Ramos (cell line): Measurements from ENCODE around the gene HPX.
"Not testable (repeated sequence)": the region's sequence is repeated elsewhere in the genome, so short reads cannot be mapped to it uniquely, and the experiment has no call there.

Experiments used
- in situ Hi-C: fragments of 300-500 bp; cut with MboI; formaldehyde crosslinking; loops from one replicate; pipeline ENCODE4 v1.14.3; 2022; ENCODE audit warnings: low sequenced_read_pairs; ENCODE audit not compliant: unreplicated experiment

HPX gene

DNA sequence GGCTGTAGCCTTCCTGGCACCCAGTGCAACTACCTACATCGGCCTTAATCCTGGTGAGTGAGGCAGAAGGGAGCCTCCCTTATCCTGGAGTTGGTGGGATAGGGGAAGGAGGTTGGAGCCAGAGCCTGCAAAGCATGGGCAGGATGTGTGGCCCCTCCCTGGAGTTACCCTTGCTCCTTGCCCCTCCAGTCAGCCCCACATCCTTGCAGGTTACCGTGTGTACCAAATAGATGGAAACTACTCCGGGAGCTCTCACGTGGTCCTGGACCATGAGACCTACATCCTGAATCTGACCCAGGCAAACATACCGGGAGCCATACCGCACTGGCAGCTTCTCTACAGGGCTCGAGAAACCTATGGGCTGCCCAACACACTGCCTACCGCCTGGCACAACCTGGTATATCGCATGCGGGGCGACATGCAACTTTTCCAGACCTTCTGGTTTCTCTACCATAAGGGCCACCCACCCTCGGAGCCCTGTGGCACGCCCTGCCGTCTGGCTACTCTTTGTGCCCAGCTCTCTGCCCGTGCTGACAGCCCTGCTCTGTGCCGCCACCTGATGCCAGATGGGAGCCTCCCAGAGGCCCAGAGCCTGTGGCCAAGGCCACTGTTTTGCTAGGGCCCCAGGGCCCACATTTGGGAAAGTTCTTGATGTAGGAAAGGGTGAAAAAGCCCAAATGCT lies 46.7 kb downstream of the HPX start:
- in situ Hi-C loops, result no loop called here

DNA sequence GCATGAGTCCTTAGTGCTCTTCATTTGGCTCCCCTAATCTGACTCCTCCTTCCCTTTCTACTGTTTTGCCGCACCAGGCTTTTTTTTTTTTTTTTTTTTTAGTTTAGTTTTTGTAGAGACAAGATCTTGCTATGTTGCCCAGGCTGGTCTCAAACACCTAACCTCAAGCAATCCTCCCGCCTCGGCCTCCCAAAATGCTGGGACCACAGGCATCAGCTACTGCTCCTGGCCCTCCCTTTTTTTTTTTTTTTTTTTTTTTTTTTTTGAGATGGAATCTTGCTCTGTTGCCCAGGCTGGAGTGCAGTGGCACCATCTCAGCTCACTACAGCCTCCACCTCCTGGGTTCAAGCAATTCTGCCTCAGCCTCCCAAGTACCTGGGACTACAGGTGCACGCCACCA lies 48.5 kb downstream of the HPX start:
- in situ Hi-C loops, result not testable (repeated sequence)

DNA sequence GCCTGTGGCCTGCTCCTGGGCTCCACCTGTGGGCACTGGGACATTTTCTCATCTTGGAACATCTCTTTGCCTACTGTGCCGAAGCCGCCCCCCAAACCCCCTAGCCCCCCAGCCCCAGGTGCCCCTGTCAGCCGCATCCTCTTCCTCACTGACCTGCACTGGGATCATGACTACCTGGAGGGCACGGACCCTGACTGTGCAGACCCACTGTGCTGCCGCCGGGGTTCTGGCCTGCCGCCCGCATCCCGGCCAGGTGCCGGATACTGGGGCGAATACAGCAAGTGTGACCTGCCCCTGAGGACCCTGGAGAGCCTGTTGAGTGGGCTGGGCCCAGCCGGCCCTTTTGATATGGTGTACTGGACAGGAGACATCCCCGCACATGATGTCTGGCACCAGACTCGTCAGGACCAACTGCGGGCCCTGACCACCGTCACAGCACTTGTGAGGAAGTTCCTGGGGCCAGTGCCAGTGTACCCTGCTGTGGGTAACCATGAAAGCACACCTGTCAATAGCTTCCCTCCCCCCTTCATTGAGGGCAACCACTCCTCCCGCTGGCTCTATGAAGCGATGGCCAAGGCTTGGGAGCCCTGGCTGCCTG lies 49.2 kb downstream of the HPX start:
- in situ Hi-C loops, result no loop called here

DNA sequence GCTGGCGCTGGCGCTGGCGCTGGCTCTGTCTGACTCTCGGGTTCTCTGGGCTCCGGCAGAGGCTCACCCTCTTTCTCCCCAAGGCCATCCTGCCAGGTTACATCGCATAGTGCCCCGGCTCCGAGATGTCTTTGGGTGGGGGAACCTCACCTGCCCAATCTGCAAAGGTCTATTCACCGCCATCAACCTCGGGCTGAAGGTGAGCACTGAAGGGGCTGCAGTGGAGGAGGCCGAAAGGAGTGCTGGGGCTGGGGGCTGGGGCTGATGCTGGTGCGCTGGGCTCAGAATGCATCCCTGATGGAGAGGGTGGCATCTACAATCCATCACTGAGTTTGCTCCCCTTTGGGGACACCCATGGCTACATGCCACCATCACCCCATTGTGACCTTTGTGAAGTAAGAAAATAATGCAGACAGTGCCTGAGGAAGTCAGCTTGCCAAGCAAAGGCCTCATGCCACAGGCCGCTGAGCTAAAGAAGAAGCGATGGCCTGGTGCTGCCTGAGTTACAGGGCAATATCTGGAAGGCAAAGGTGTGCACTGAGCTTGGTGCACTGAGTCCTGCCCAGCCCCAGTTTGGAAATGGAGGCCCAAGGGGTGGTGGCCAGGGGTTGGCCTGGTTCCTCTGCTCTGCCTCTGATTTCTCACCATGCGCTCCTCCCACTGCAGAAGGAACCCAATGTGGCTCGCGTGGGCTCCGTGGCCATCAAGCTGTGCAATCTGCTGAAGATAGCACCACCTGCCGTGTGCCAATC lies 49.9 kb downstream of the HPX start:
- in situ Hi-C loops, result no loop called here

DNA sequence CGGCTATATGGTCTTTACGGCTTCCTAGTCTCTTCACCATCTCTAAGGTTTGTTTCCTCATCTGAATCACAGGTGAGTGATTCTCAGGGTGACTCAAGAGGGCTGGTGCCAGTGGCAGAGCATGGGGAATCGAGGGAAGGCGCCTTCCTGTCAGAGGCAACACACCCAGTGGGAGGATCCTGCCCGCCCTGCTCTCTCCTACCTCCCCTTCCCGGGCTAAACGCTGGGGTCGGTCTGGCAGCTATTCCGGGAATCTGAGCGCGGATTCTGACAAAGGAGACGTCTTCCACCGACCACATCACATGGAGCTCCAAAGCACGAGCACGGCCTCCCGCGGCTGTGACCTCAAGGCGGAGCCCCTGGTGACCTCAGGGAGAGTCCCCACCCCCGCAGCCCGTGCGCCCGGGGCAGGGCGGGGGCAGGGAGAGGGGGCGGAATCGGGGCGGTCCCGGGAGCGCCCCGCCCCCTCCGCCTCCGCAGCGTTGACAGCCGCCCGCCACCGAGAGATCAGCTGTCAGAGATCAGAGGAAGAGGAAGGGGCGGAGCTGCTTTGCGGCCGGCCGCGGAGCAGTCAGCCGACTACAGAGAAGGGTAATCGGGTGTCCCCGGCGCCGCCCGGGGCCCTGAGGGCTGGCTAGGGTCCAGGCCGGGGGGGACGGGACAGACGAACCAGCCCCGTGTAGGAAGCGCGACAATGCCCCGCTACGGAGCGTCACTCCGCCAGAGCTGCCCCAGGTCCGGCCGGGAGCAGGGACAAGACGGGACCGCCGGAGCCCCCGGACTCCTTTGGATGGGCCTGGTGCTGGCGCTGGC lies 50.7 kb downstream of the HPX start, which contains the start of gene SMPD1:
SMPD1 (plus strand) TSS at position 570 of the 813 bp plus-strand sequence; CDS start at position 695, 125 bp downstream.
- in situ Hi-C loops, result no loop called here

DNA sequence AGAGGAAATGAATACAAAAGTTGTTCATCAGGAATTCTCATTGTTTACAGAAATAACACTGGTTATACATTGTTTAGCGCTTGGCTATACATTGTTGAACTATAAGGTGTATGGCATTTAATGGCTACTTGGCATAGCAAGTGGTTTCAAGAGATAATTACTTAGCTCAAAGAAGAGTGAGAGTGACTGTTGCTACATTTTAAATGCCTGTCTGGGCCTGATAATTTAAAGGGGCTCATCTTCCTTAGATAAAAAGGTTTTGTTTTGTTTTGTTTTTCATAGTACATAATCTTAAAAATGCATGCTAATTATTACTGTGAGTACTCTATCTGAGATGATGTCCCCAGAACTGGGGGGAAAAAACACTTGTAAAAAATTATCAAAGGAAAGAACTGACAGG lies 52.0 kb downstream of the HPX start:
- in situ Hi-C loops, result no loop called here

DNA sequence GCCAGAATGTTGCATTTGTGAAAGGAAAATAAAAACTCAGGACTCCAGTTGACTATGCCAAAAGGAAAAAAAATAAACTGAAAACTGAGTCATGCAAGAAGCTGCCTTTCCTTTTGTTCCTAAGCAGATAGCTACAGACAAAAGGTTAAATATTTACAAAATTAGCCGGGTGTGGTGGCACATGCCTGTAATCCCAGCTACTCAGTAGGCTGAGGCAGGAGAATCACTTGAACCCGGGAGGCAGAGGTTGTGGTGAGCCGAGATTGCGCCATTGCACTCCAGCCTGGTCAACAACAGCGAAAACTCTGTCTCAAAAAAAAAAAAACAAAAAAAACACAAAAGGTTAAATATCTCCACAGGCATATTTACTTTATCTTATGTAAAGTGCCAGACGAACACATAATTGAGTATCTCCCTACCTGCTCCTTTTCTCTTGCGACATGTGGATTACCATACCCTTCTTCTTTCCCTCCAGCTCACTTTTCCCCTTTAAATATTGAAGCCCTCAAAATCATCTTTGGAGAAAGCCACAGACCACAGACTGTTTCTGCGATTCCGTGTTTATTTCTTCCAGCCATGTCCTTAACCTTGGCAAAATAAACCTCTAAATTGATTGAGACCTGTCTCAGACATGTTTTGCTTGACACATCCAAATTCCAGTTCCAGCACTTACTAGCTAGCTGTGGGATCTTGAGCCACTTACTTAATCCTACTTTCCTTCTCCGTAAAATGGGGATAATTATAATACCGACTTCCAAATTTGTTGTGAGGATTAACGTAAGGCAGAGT lies 52.8 kb downstream of the HPX start:
- in situ Hi-C loops, result no loop called here

DNA sequence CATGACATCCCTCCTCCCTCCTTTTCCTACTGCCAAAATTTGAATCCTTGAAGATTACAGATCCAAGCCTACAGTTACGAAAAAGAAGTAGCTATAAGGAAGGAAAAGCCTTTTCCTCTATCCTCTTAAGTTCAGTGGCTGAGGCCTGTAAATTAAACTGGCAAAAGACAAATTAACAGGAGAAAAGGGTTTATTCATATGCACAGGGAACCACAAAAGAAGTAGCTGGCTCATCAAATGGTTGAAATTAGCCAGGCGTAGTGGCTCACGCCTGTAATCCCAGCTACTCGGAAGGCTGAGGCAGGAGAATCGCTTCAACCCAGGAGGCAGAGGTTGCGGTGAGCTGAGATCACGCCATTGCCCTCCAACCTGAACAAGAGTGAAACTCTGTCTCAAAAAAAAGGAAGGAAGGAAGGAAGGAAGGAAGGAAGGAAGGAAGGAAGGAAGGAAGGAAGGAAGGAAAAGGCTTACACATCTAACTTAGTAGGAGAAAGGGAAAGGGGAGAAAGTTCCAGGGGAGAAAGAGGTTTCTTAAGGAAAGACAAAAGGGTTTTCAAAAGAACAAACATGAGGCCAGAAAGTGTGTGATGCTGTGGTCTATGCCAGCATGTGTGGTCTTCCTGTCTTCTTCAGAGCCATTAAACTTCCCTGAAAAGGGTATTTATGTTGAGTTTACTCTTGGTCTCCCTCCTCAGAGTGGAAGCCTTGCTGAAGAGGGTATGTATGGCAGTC lies 55.6 kb downstream of the HPX start:
- in situ Hi-C loops, result no loop called here
